ENCODE measurements around the gene CSTPP1. TPM values are rescaled to one million over a fixed set of nuclear protein-coding genes. Genes with fewer than 3 reads are reported as not detected.

CSTPP1 gene
- total and polyA plus RNA-seq, 2 of the 8 experiments (the other 6 are each of a cell fraction or from before 2014, with no cell fraction given): 24.2 to 28.7 TPM

- Histone ChIP-seq H3K18ac (ENCODE audit: extremely low read depth, low read length) (no peak overlapping the region), H3K4me3 (ENCODE audit: extremely low read depth in 1 of 4, insufficient read depth in 2 of 4, low read depth in 3 of 4, low read length in 4 of 4) (no peak overlapping the region), H3K9me3 (ENCODE audit: insufficient read depth in 2 of 2, low read depth in 1 of 2, low read length in 1 of 2) (no peaks in the 10 kb centered on the region), H3K9ac (replicated peaks in 1 of 4; ENCODE audit: extremely low read depth in 1 of 4, low read depth in 3 of 4, low read length in 3 of 4) (no peak overlapping the region), H2BK5ac (ENCODE audit: low read depth, low read length) (no peak overlapping the region), H3K4me2 (ENCODE audit: insufficient read depth in 1 of 2, low read depth in 2 of 2, low read length in 2 of 2) (no peak overlapping the region), H3K23ac (ENCODE audit: insufficient read length) (no peak overlapping the region), H3K79me2 (ENCODE audit: control insufficient read depth in 1 of 2, insufficient read depth in 2 of 2, low read length in 2 of 2) (no peaks in the 10 kb centered on the region), H4K5ac (ENCODE audit: insufficient read length, low read depth, low read length) (no peak overlapping the region), H2AFZ (ENCODE audit: low read length) (no peak overlapping the region), H3K4me1 (replicated peaks in 1 of 4; ENCODE audit: control insufficient read depth in 3 of 4, insufficient read depth in 4 of 4, low read length in 3 of 4) (no peaks in the 10 kb centered on the region), H3K27me3 (replicated peaks in 1 of 4; ENCODE audit: control insufficient read depth in 3 of 4, extremely low read depth in 1 of 4, insufficient read depth in 3 of 4, low read length in 3 of 4) (no peaks in the 10 kb centered on the region), H4K8ac (ENCODE audit: extremely low read depth, insufficient read depth, low read length) (no peak overlapping the region), H2BK20ac (ENCODE audit: low read length) (no peak overlapping the region), H3K14ac (ENCODE audit: insufficient read length) (no peak overlapping the region), H2AK5ac (ENCODE audit: low read depth, low read length) (no peak overlapping the region), H2BK12ac (ENCODE audit: low read depth, low read length) (no peak overlapping the region), H2BK120ac (replicated peaks; ENCODE audit: low read depth, low read length) (no peak overlapping the region), H4K20me1 (replicated peaks in 1 of 2; ENCODE audit: control insufficient read depth in 1 of 2, insufficient read depth in 2 of 2, low read length in 2 of 2) (no peaks in the 10 kb centered on the region), H3K23me2 (ENCODE audit: low read depth, low read length) (no peaks in the 10 kb centered on the region; the same call in 1 of the 2 replicates), H3K4ac (replicated peaks; ENCODE audit: insufficient read length, low read depth, low read length) (no peak overlapping the region), H3K27ac (ENCODE audit: low read depth, low read length) (no peak overlapping the region), H2BK15ac (ENCODE audit: low read length) (no peak overlapping the region), H4K91ac (replicated peaks; ENCODE audit: insufficient read length, low read length) (no peak overlapping the region), H3K36me3 (ENCODE audit: control insufficient read depth in 2 of 4, insufficient read depth in 4 of 4, low read length in 3 of 4) (peaks cover 0 to 2% (median 0%) of the 10 kb centered on the region in 4 experiments; a peak in 1 of 8 replicates), H3K56ac (replicated peaks; ENCODE audit: insufficient read length, low read depth, low read length) (no peak overlapping the region), H3K79me1 (ENCODE audit: low read depth, low read length) (no peaks in the 10 kb centered on the region)
- ChIA-PET CTCF (ENCODE audit: partially characterized antibody) (interaction anchor here (1.0 kb wide), 1 partner anchor 11 kb away, joined by 3 read pairs; no protein-coding TSS in a partner anchor), POLR2A (ENCODE audit: partially characterized antibody) (no interaction called here)
- WGBS, 2 experiments (ENCODE audit: extremely low coverage in 1 of 2, insufficient coverage in 1 of 2, insufficient read length in 1 of 2, insufficient replicate concordance in 2 of 2, low coverage in 1 of 2, low lambda C conversion rate in 2 of 2, missing lambda C conversion rate in 1 of 2): 77% methylated on average over 3 of the region's 3 CpGs; no CpG with 5 or more reads in 1 of the 2 experiments
- DNase-seq (ENCODE audit: low read depth in 1 of 2, low spot score in 2 of 2) (no peak), FAIRE-seq (no peak)
- no peak for TF ChIP-seq SP4 (IDR thresholded peaks at IDR 0.05; ENCODE audit: low read length)
- no peak for TF ChIP-seq TCF12 (IDR thresholded peaks at IDR 0.05; ENCODE audit: low read depth, low read length)
- TF ChIP-seq TBP (IDR thresholded peaks at IDR 0.05; ENCODE audit: low read depth, low read length): no peak
Observed at GRCh38 chr11:47136327-47136726, 199.8 kb downstream of the CSTPP1 start.
